ENCODE results near the gene DSP.

The DSP gene

GRCh38 chr6:7541175-7542064 lies at the start of gene DSP:
DSP (plus strand) TSS chr6:7541671; CDS start chr6:7541916, 245 bp downstream.
- no peak for DNase-seq (ENCODE audit: low read depth in 2 of 2)

- DNase-seq (ENCODE audit: low read depth in 2 of 2) = no peak
Measured at GRCh38 chr6:7493866-7494265, 47.6 kb upstream of the DSP start.

- DNase-seq (ENCODE audit: low read depth in 2 of 2) = no peak
Measured at GRCh38 chr6:7494638-7495037, 46.8 kb upstream of the DSP start.

- no peak for DNase-seq (ENCODE audit: low read depth in 2 of 2)
Measured at GRCh38 chr6:7496266-7496875, 45.1 kb upstream of the DSP start.

- DNase-seq (ENCODE audit: low read depth in 2 of 2) = no peak
Measured at GRCh38 chr6:7500752-7501282, 40.7 kb upstream of the DSP start.

- DNase-seq (ENCODE audit: low read depth in 2 of 2) = no peak
Measured at GRCh38 chr6:7502743-7503142, 38.7 kb upstream of the DSP start.

GRCh38 chr6:7504041-7504440 lies 37.4 kb upstream of the DSP start:
- DNase-seq (ENCODE audit: low read depth in 2 of 2) = no peak

- DNase-seq (ENCODE audit: low read depth in 2 of 2) = no peak
Measured at GRCh38 chr6:7505189-7505699, 36.2 kb upstream of the DSP start.

GRCh38 chr6:7507600-7507999 lies 33.9 kb upstream of the DSP start:
- no peak for DNase-seq (ENCODE audit: low read depth in 2 of 2)

- DNase-seq (ENCODE audit: low read depth in 2 of 2) = no peak
Measured at GRCh38 chr6:7512320-7512719, 29.2 kb upstream of the DSP start.

GRCh38 chr6:7513529-7513928 lies 27.9 kb upstream of the DSP start:
- no peak for DNase-seq (ENCODE audit: low read depth in 2 of 2)

- DNase-seq (ENCODE audit: low read depth in 2 of 2) = no peak
Measured at GRCh38 chr6:7515363-7515762, 26.1 kb upstream of the DSP start.

GRCh38 chr6:7518877-7519276 lies 22.6 kb upstream of the DSP start:
- no peak for DNase-seq (ENCODE audit: low read depth in 2 of 2)

- no peak for DNase-seq (ENCODE audit: low read depth in 2 of 2)
Measured at GRCh38 chr6:7522873-7523272, 18.6 kb upstream of the DSP start.

GRCh38 chr6:7523922-7524321 lies 17.5 kb upstream of the DSP start:
- no peak for DNase-seq (ENCODE audit: low read depth in 2 of 2)

GRCh38 chr6:7526755-7527154 lies 14.7 kb upstream of the DSP start:
- no peak for DNase-seq (ENCODE audit: low read depth in 2 of 2)

- DNase-seq (ENCODE audit: low read depth in 2 of 2) = no peak
Measured at GRCh38 chr6:7528565-7528964, 12.9 kb upstream of the DSP start.

GRCh38 chr6:7529141-7529540 lies 12.3 kb upstream of the DSP start:
- DNase-seq (ENCODE audit: low read depth in 2 of 2) = no peak

GRCh38 chr6:7532232-7532631 lies 9.2 kb upstream of the DSP start:
- DNase-seq (ENCODE audit: low read depth in 2 of 2) = no peak

- DNase-seq (ENCODE audit: low read depth in 2 of 2) = no peak
Measured at GRCh38 chr6:7532821-7533220, 8.7 kb upstream of the DSP start.

- DNase-seq (ENCODE audit: low read depth in 2 of 2) = no peak
Measured at GRCh38 chr6:7534192-7534591, 7.3 kb upstream of the DSP start.

- DNase-seq (ENCODE audit: low read depth in 2 of 2) = no peak
Measured at GRCh38 chr6:7535498-7535897, 6.0 kb upstream of the DSP start.
